ENCODE results near the gene TMEM219.

- TF ChIP-seq GATA3 (IDR thresholded peaks at IDR 0.05; ENCODE audit: low read depth, low read length) (no peak), GATA2 (IDR thresholded peaks at IDR 0.05; ENCODE audit: low read depth, low read length) (no peak)
Observed at GRCh38 chr16:29973384-29974246, 11.7 kb downstream of the TMEM219 start, which contains the start of gene TAOK2.

Measured in SH-SY5Y (cell line).